Measurements from ENCODE around the gene MYO16.

GRCh38 chr13:109144693-109145437 is 515.5 kb downstream of the MYO16 start:
- no peak for TF ChIP-seq CTCF (IDR thresholded peaks at IDR 0.05; ENCODE audit: low read depth, low read length, poor library complexity, severe bottlenecking)
- TF ChIP-seq EZH2phosphoT487 (IDR thresholded peaks at IDR 0.05; ENCODE audit: borderline replicate concordance, low read length), result no peak
